ENCODE data around the gene ACAD9.
"Not testable (repeated sequence)": the region's sequence is repeated elsewhere in the genome, so short reads cannot be mapped to it uniquely, and the experiment has no call there.

Gene ACAD9

GRCh38 chr3:128861491-128861890 is 17.9 kb upstream of the ACAD9 start:
- no peak overlapping the region for H3K4me3 ChIP-seq (replicated peaks; ENCODE audit: low read depth, low read length)
- DNase-seq (ENCODE audit: extremely low read depth, low read depth), result no peak
- TF ChIP-seq CTCF (IDR thresholded peaks at IDR 0.05; ENCODE audit: low read depth, low read length, missing control alignments), result no peak

GRCh38 chr3:128863560-128863959 is 15.9 kb upstream of the ACAD9 start:
- no peak for DNase-seq (ENCODE audit: extremely low read depth, low read depth)
- H3K4me3 ChIP-seq (replicated peaks; ENCODE audit: low read depth, low read length), result no peak overlapping the region
- peak; percentile 57 for TF ChIP-seq CTCF (IDR thresholded peaks at IDR 0.05; ENCODE audit: low read depth, low read length, missing control alignments)

- no peak for DNase-seq (ENCODE audit: extremely low read depth, low read depth)
- no peak overlapping the region for H3K4me3 ChIP-seq (replicated peaks; ENCODE audit: low read depth, low read length)
- TF ChIP-seq CTCF (IDR thresholded peaks at IDR 0.05; ENCODE audit: low read depth, low read length, missing control alignments), result no peak
These were observed 15.0 kb upstream of the ACAD9 start for GRCh38 chr3:128864351-128864811.

- not testable (repeated sequence) for DNase-seq (ENCODE audit: extremely low read depth, low read depth); H3K4me3 ChIP-seq (replicated peaks; ENCODE audit: low read depth, low read length)
These were observed 14.3 kb upstream of the ACAD9 start for GRCh38 chr3:128864849-128865804.

GRCh38 chr3:128867200-128868125 is 12.0 kb upstream of the ACAD9 start:
- DNase-seq (ENCODE audit: extremely low read depth, low read depth), result no peak
- TF ChIP-seq CTCF (IDR thresholded peaks at IDR 0.05; ENCODE audit: low read depth, low read length, missing control alignments), result no peak
- H3K4me3 ChIP-seq (replicated peaks; ENCODE audit: low read depth, low read length), result no peak overlapping the region

- no peak for DNase-seq (ENCODE audit: extremely low read depth, low read depth)
- no peak for TF ChIP-seq CTCF (IDR thresholded peaks at IDR 0.05; ENCODE audit: low read depth, low read length, missing control alignments)
- no peak overlapping the region for H3K4me3 ChIP-seq (replicated peaks; ENCODE audit: low read depth, low read length)
These were observed 9.1 kb upstream of the ACAD9 start for GRCh38 chr3:128870347-128870746.

- no peak for DNase-seq (ENCODE audit: extremely low read depth, low read depth)
- no peak overlapping the region for H3K4me3 ChIP-seq (replicated peaks; ENCODE audit: low read depth, low read length)
- TF ChIP-seq CTCF (IDR thresholded peaks at IDR 0.05; ENCODE audit: low read depth, low read length, missing control alignments), result no peak
These were observed 7.1 kb upstream of the ACAD9 start for GRCh38 chr3:128872282-128872681.
